ENCODE results near the gene KLF2. TPM values are rescaled to one million over a fixed set of nuclear protein-coding genes. Genes with fewer than 3 reads are reported as not detected.

Gene KLF2
- polyA plus RNA-seq, 4 donors = 19.5 to 32.0 (median 29.0) TPM

DNA sequence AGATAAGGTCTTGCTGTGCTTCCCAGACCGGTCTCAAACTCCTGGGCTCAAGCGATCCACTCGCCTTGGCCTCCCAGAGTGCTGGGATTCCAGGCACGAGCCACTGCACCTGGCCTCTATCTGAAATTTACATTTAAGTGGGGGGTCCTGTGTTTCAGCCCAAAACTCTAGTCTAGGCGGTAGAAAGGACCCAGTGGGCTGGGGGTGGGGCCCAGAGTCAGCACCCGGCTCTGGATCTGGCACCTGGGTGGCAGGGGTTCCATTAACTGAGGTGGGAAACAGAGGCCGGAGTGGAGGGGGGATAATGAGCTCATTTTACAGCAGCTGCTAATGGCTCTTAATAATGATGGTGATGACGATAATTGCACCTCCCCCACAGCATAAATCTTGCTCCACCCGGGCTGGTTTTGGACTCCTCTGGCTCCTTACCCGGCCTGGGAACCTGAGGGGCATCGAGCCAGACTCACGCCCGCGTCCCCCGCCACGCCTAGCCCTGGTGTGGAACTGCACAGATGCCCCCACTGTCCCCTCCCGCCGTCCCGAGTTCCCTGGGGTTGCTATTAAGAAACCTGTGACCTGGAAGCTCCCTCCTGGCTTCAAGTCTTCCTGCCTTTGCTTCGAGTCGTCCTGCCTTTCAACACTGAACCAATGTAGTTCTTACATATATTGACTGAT, 17.8 kb upstream of the KLF2 start:
- DNase-seq (ENCODE audit: low read depth in 4 of 4, low spot score in 2 of 4) = no peak

DNA sequence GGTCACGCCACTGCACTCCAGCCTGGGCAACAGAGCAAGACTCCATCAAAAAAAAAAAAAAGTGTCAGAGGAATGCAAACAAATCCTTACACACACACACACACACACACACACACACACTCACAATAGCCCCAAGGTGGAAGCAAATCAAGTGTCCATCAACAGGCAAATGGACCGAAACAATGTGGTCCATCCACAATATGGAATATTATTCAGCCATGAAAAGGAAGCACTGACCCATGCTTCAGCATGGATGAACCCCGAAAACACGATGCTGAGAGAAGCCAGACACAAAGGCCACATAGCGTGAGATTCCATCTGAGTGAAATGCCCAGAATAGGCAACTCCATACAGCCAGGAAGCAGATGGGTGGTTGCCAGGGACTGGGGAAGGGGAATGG, 16.5 kb upstream of the KLF2 start:
- DNase-seq (ENCODE audit: low read depth in 4 of 4, low spot score in 2 of 4) = no peak

DNA sequence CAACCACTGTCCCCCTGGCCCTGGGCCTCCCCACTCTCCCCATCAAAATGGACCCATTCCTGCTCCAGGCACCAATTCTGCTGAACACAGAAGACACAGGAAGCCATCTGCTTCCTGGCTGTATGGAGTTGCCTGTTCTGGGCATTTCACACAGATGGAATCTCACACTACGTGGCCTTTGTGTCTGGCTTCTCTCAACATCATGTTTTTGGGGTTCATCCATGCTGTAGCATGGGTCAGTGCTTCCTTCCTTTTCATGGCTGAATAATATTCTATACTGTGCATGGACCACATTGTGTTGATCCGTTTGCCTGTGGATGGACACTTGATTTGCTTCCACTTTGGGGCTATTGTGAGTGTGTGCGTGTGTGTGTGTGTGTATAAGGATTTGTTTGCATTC, 15.0 kb upstream of the KLF2 start:
- no peak for DNase-seq (ENCODE audit: low read depth in 4 of 4, low spot score in 2 of 4)

DNA sequence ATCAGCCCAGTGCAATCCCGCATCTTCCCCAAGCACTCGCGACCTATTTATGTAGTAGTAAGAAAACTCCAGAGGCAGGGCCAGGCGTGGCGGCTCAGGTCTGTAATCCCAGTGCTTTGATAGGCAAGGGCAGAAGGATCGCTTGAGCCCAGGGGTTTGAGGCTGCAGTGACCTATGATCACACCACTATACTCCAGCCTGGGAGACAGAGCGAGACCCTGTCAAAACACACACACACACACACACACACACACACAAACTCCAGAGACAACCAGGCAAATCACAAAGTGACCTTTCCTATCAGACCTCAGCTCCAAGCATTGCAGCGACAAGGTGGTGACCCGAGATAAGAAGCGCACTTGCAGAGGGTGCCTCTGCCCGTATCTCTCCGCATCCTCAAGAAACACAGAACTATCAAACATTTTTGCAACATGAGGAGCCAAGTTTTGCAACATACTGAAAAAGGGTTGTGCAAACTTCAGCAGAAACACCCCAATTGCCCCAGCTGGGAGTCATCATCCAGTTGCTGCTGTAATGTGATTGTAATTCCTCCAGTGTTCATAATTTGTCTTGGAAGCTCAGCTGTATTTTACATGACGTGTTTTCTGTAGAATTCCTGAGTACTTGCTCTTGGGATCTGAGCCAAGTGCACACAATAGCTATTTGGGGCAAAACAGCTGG, 8.7 kb upstream of the KLF2 start:
- peak in 3 of 4 donors; percentile 67 to 77 (median 72) for DNase-seq (ENCODE audit: low read depth in 4 of 4, low spot score in 2 of 4)

DNA sequence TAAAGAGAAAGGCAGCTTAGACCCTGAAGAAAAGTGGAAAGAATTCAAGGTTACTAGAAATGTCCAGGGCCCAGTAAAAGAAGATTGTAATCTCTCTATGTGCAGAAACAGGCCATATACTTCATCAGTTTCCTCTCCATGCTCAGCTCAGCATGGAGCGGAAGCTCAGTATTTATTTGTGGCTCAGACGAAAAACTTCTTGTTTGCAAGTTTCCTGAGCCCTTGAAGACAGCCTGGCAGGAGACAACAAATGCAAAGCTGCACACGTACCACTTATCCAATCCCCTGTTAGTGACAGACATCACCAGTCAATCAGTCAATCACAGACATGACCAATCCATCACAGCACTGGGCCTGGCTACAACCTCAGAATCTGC, 8.1 kb upstream of the KLF2 start:
- no peak for DNase-seq (ENCODE audit: low read depth in 4 of 4, low spot score in 2 of 4)

DNA sequence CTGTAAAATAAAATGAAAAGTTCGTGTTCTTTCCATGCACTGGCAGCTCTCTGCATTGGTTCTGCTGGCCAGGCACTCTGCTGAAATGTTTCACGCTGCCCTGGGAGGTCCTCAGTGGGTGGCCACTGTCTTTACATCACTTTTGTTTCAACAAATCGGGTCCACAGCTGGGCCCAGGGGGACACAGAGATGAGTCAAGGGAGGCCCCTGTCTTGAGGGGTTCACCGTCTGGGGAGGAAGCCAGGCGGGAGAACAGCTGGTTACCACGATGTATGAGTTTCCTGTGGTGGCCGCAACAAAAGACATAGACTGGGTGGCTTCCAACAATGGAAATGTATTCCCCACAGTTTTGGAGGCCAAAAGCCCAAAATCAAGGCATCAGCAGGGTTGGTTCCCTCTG, 5.1 kb upstream of the KLF2 start:
- no peak for DNase-seq (ENCODE audit: low read depth in 4 of 4, low spot score in 2 of 4)

DNA sequence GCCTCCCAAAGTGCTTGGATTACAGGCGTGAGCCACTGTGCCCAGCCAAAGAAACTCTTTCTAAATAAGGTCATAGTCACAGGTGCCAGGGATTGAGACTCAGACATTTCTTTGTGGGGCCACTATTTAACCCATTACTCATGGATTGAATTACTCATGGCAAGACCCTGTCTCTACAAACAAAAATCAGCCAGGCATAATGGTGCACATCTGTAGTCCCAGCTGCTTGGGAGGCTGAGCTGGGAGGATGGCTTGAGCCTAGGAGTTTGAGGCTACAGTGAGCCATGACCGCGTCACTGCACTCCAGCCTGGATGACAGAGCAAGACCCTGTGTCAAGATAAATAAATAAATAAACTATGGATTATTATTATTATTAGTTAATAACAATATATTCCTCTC, 3.6 kb upstream of the KLF2 start:
- DNase-seq (ENCODE audit: low read depth in 4 of 4, low spot score in 2 of 4) = no peak

DNA sequence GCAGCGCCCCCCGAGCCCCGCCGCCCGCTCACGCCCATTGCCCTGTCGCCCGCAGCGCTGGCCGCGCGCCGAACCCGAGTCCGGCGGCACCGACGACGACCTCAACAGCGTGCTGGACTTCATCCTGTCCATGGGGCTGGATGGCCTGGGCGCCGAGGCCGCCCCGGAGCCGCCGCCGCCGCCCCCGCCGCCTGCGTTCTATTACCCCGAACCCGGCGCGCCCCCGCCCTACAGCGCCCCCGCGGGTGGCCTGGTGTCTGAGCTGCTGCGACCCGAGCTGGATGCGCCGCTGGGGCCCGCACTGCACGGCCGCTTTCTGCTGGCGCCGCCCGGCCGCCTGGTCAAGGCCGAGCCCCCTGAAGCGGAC, 518 bp downstream of the KLF2 start:
- no peak for DNase-seq (ENCODE audit: low read depth in 4 of 4, low spot score in 2 of 4)

DNA sequence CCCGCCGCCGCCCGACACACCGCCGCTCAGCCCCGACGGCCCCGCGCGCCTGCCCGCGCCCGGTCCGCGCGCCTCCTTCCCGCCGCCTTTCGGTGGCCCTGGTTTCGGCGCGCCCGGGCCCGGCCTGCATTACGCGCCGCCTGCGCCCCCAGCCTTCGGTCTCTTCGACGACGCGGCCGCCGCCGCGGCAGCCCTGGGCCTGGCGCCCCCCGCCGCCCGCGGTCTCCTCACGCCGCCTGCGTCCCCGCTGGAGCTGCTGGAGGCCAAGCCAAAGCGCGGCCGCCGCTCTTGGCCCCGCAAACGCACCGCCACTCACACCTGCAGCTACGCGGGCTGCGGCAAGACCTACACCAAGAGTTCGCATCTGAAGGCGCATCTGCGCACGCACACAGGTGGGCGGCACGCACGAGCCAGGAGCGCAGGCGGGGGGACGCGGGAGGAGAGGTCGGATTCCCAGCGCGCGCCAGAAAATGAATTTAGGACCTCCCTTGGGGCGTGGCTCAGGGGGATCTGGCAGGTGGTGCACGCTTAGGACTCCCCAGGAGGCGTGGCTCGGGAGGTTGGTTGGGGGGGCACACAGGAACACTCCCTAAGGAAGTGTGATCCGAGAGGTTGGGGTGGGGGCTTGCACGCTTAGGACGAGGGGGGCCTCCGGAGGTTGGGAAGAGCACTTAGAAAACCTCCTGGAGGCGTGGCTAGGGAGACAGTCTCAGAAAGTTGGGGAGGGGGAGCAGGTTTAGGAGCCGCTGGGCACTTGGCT, 1.2 kb downstream of the KLF2 start:
- DNase-seq (ENCODE audit: low read depth in 4 of 4, low spot score in 2 of 4) = no peak

DNA sequence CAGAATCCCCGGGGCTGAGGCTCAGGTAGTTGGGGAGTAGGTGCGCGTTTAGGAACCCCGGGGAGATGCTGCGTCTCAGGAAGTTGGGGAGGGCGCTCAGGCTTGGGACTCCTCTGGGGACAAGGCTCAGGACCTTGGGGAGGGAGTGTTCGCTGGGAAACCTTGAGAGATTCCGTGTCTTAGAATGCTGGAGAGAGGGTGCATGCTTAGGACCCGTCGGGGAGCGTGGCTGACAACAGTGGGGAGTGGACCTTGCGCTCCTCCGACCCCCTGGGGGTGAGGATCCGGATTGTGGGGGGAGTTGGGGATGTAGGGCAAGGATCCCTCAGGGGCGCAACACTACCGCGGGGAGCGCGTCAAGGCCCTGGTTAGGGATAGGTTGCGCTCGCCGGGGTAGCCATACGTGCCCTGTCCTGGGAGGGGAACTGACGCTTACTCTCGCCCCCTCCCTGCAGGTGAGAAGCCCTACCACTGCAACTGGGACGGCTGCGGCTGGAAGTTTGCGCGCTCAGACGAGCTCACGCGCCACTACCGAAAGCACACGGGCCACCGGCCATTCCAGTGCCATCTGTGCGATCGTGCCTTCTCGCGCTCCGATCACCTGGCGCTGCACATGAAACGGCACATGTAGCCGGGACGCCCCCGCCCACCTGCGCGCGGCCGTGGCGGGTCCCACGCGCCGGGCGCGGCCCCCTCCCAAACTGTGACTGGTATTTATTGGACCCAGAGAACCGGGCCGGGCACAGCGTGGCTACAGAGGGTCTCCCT, 2.0 kb downstream of the KLF2 start:
- DNase-seq (ENCODE audit: low read depth in 4 of 4, low spot score in 2 of 4) = no peak

DNA sequence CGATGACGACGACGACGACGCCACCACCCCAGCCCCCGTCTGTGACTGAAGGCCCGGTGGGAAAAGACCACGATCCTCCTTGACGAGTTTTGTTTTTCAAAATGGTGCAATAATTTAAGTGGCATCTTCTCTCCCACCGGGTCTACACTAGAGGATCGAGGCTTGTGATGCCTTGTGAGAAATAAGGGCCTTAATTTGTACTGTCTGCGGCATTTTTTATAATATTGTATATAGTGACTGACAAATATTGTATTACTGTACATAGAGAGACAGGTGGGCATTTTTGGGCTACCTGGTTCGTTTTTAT, 2.5 kb downstream of the KLF2 start:
- DNase-seq (ENCODE audit: low read depth in 4 of 4, low spot score in 2 of 4) = no peak

DNA sequence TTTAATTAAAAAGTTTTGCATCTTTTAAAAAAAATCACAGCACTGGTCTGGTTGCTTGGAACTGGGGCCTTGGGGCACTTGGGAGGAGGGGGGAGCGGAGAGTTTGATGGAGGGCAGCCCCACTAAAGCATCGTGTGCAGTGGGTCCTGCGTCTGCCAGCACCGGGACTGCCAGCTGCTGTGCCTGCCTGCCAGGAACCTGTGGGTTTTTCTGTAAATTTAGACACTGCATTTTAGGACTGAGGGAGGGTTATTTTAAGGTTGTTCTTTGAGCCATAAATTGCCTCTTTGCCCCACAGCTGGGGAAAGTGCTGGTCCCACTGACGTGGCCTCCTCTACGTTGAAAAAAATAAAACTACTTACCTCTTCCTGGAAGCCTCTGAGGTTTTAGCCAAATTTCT, 2.9 kb downstream of the KLF2 start:
- DNase-seq (ENCODE audit: low read depth in 4 of 4, low spot score in 2 of 4) = no peak

DNA sequence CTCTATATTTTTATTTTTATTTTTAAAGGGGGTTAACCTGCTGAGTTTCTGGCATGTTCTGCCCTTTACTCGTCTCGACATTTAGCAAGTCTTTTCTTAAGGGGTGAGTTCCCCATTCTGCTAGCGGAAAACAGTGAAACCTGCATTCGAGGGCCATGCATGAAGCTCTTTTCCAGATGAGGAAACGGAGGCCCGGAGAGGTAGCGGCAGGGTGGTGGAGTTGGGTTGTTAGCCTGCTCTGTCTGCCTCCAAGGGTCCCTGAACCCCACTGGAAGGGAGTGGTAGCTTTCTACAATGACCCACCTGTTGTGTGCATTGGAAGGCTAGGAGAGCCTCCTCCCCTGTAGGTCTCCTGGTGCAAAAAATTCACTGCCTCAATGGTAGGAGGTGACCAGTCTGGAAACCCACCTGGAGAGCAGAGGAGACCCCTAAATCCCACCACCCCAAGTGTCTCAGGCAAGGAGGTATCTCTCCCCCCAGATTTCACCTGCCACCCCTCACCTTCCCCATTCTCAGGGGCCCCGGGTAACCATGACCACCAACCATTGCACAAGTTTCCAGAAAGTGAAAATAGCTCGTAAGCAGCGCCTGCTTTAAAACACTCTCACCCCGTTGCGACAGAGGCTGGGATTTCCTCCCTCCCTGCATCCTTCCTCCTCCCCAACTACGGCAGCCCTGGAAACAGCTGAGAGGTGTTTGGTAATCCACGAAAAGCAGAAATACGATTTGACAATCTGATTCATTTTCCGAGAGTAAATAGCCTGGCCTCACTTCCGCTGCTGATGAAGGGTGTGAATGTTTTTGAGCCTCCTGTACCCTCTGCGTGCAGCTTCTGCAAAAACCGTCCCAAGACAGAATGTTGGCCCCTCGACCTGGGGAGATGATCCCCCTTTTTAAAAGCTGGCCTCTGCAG, 3.5 kb downstream of the KLF2 start:
- no peak for DNase-seq (ENCODE audit: low read depth in 4 of 4, low spot score in 2 of 4)

DNA sequence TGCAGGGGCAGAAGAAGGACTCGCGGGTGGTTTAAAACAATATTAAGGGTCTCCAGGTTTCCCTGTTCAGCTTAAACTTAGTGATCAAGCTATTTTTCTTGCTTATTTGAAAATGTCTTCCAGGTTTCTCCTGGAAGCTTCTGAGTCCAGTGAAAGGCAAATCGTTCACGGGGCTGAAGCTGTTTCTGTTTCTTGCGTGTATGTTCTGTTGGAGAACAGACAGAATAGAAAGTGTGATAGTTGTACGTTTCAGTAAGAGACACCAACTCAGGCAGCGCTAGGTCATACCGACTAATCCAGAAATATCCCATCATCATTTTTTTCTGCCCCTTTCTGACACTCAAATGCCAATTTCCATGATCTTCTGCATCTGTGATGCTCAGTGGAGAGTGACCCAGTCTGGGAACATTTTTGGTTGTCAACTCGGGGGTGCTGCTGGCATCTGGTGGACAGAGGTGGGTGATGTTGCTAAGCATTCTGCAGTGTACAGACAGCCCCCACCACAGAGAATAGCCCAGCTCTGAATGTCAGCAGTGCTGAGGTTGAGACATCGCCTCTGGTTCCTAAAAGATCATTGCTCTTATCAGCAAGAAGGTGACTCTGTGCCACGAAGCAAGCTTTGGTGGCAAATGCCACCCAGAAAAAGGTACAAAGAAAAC, 4.3 kb downstream of the KLF2 start:
- no peak for DNase-seq (ENCODE audit: low read depth in 4 of 4, low spot score in 2 of 4)

DNA sequence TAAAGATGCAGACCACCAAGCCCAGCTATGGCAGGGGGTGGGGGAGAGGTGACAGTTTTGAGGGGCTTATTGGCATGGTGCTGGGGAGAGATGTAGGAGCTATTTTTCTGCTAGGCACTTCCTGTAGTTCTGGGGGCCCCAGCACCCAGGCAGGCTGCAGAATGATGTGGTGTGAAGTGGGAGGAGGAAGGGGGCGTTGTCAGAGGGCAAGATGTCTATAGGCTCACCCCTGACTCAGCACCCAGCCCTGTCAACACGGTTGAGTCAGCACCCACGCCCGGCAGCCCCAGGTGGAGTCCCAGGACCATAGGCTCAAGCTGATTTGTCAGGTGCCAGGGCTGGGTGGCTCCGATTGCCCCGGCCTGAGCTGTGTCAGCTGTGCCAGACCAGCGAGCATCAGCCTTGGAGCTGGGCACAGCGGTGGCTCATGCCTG, 5.8 kb downstream of the KLF2 start:
- no peak for DNase-seq (ENCODE audit: low read depth in 4 of 4, low spot score in 2 of 4)

DNA sequence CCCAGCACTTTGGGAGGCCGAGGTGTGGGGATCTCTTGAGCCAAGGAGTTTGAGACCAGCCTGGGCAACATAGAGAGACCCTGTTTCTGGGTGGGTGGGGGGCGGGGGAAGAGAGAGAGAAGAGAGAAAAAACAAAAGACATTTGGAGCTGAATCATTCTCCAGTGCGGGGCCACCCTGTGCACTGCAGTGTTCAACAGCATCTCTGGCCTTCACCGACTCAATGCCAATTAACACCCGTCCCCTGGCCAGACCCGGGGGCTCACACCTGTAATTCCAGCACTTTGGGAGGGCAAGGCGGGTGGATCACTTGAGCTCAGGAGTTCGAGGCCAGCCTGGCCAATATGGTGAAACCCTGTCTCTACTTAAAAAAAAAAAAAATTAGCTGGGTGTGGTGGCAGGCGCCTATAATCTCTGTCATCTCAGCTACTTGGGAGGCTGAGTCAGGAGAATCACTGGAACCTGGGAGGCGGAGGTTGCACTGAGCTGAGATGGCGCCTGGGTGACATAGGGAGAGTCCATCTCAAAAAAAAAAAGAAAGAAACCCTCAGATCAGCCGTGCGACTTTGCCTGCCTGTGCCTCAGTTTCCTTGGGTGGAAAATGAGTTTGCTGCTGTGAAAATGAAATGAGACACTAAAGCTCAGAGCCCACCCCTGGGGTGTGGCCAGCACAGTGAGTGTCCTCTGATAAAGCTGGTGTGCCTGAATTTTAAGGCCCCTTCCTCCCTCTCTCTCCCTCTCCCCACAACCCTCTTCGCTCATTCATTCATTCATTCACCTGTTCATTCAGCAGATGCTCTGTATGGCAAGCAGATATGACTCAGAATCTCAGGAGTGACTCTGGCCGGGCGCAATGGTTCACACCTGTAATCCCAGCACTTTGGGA, 6.4 kb downstream of the KLF2 start:
- DNase-seq (ENCODE audit: low read depth in 4 of 4, low spot score in 2 of 4) = no peak

DNA sequence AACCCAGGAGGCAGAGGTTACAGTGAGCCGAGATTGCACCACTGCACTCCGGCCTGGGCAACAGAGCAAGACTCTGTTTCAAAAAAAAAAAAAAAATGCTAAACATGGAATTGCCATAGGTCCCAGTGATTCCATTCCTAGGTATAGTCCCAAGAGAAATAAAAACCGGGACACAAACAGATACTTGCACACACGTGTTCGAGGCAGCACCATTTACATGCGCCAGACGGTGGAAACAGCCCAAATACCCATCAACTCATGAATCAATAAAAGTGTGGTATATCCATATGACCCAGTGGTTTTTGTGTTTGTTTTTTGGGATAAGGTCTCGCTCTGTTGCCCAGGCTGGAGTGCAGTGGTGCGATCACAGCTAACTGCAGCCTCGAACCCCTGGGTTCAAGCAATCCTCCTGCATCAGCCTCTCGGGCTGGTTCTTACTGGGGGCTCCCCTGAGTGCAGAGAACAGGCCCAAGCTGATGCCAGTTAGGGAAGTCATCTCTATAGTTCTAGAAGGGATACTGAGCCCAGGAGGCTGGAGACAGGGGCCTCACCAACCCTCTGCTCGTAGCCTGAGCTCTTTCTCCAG, 8.5 kb downstream of the KLF2 start:
- no peak for DNase-seq (ENCODE audit: low read depth in 4 of 4, low spot score in 2 of 4)

DNA sequence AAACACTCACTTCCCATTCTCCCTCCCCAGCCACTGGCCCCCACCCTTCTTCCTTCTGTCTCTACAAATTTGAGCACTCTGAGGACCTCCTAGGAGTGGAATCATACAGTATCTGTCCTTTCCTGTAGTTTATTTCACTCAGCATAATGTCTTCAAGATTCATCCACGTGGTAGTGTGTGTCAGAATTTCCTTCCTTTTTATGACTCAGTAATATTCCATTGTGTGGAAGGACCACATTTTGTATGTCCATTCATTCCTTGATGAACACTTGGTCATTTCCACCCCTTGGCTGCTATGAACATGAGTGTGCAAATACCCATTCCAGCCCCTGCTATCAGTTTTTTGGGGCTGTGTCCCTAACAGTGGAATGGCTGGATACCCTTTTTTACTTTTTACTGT, 9.8 kb downstream of the KLF2 start:
- no peak for DNase-seq (ENCODE audit: low read depth in 4 of 4, low spot score in 2 of 4)

Data from left renal cortex interstitium (tissue), 4 donors.